Activated CD8-positive, alpha-beta memory T cell treated with anti-CD3 and anti-CD28 coated beads, Interleukin-2, amount 10 ng/mL, durations not matched to agents 7 days and 5 days (primary cell): ENCODE measurements around the gene TMEM179. TPM values are rescaled to one million over a fixed set of nuclear protein-coding genes. Genes with fewer than 3 reads are reported as not detected.

Experiments used
- ATAC-seq: fragments of 150-1000 bp; cut with Tn5 transposase; one replicate; pipeline ENCODE4 v1.10.0; 2021; ENCODE audit warnings: moderate library complexity
- CTCF ChIA-PET: fragments of 350-600 bp; sonication (Branson Sonifier 250); formaldehyde crosslinking; loops from one replicate; lab custom pipeline; 2021; ENCODE audit warnings: antibody characterized with exemption; lab: Charles Lee
- DNase-seq: peaks from one replicate; pipeline ENCODE4 v3.0.0-alpha.2; 2020
- H3K27ac Mint-ChIP-seq: one replicate; pipeline ENCODE4 v1.8.0; 2021; ENCODE audit warnings: mild to moderate bottlenecking, mixed read lengths
- H3K27me3 Mint-ChIP-seq: one replicate; pipeline ENCODE4 v1.8.0; 2021; ENCODE audit warnings: mixed read lengths
- H3K36me3 Mint-ChIP-seq: one replicate; pipeline ENCODE4 v1.8.0; 2021; ENCODE audit warnings: mild to moderate bottlenecking, mixed read lengths
- H3K4me1 Mint-ChIP-seq: one replicate; pipeline ENCODE4 v1.8.0; 2021; ENCODE audit warnings: mixed read lengths
- H3K4me3 Mint-ChIP-seq: one replicate; pipeline ENCODE4 v1.8.0; 2021; ENCODE audit warnings: mild to moderate bottlenecking, moderate library complexity, mixed read lengths
- H3K9me3 Mint-ChIP-seq: one replicate; pipeline ENCODE4 v1.8.0; 2022; ENCODE audit warnings: low read depth, mixed read lengths
- total RNA-seq, 2 experiments: library from RNA; stranded (reverse); gene quantifications; one replicate each; pipeline ENCODE4 v1.2.3, GENCODE V29; 2021

Gene TMEM179
- total RNA-seq, 2 experiments from 2014 or later = not detected

DNA sequence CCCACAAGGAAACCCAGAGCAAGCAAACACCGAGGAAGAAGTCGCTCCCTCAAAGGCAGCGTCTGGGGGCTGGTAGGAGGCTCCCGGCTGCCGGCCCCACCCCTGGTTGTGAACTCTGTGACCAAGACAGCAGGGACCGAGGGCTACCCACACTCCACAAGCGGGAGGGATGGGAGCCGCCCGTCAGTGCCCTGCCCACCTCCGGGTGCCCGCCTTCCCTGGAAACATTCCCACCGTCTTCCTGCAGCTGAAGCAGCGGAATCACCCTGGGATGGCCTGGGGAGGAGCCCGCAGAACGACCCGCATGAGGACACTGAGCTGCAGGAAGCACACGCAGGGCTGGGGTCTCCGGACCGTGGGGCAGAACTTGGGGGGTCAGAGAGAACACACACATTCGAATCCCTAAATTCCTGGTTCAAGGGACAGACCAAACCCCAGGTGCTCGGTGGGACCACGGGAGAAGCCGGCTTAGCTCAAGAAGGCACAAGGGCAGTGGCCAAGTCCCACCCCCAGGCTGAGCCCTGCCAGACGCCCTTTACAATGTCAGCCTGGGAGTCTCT, 58.5 kb downstream of the TMEM179 start:
- no peaks in the 10 kb centered on the region for H3K9me3 Mint-ChIP-seq
- H3K4me1 Mint-ChIP-seq = no peaks in the 10 kb centered on the region
- H3K4me3 Mint-ChIP-seq = no peak overlapping the region
- no peak for ATAC-seq
- no peak overlapping the region for H3K27ac Mint-ChIP-seq
- peaks cover 15% of the 10 kb centered on the region for H3K27me3 Mint-ChIP-seq
- H3K36me3 Mint-ChIP-seq = no peaks in the 10 kb centered on the region
- CTCF ChIA-PET = no interaction called here
- no peak for DNase-seq

GRCh38 chr14:104545151-104545941, 59.2 kb downstream of the TMEM179 start:
- Mint-ChIP-seq H3K9me3 (no peaks in the 10 kb centered on the region), H3K4me3 (no peak overlapping the region), H3K4me1 (no peaks in the 10 kb centered on the region)

GRCh38 chr14:104544362-104544961, 60.1 kb downstream of the TMEM179 start:
- CTCF ChIA-PET = no interaction called here
- DNase-seq = no peak
- no peaks in the 10 kb centered on the region for H3K4me1 Mint-ChIP-seq
- H3K4me3 Mint-ChIP-seq = no peak overlapping the region
- H3K9me3 Mint-ChIP-seq = no peaks in the 10 kb centered on the region
- ATAC-seq = no peak
- peaks cover 22% of the 10 kb centered on the region for H3K27me3 Mint-ChIP-seq
- H3K36me3 Mint-ChIP-seq = no peaks in the 10 kb centered on the region
- H3K27ac Mint-ChIP-seq = no peak overlapping the region

More at GRCh38 chr14:104545151-104545941, 59.2 kb downstream of the TMEM179 start:
- CTCF ChIA-PET = no interaction called here
- H3K27me3 Mint-ChIP-seq = peaks cover 17% of the 10 kb centered on the region
- H3K27ac Mint-ChIP-seq = no peak overlapping the region
- ATAC-seq (no peak), DNase-seq (no peak)
- H3K36me3 Mint-ChIP-seq = no peaks in the 10 kb centered on the region

- no peak for ATAC-seq
- Mint-ChIP-seq H3K27me3 (peaks cover 22% of the 10 kb centered on the region), H3K4me3 (no peak overlapping the region), H3K27ac (no peak overlapping the region), H3K4me1 (no peaks in the 10 kb centered on the region), H3K9me3 (no peaks in the 10 kb centered on the region), H3K36me3 (no peaks in the 10 kb centered on the region)
- CTCF ChIA-PET = no interaction called here
- DNase-seq = no peak
Observed at GRCh38 chr14:104542871-104543830, 61.4 kb downstream of the TMEM179 start.

- H3K9me3 Mint-ChIP-seq = no peaks in the 10 kb centered on the region
- H3K27me3 Mint-ChIP-seq = peaks cover 22% of the 10 kb centered on the region
- H3K4me3 Mint-ChIP-seq = no peak overlapping the region
- CTCF ChIA-PET = no interaction called here
- ATAC-seq (no peak), DNase-seq (no peak)
- no peaks in the 10 kb centered on the region for H3K4me1 Mint-ChIP-seq
- H3K36me3 Mint-ChIP-seq = no peaks in the 10 kb centered on the region
- no peak overlapping the region for H3K27ac Mint-ChIP-seq
Observed at GRCh38 chr14:104541905-104542465, 62.6 kb downstream of the TMEM179 start.

Other genes starting within 250 kb of the TMEM179 start
- gene C14orf180, start 25.0 kb downstream of the TMEM179 start, total RNA-seq = not detected
- 10 to 100 TPM; 59.9 to 63.6 TPM for gene INF2, start 84.8 kb upstream of the TMEM179 start, total RNA-seq
- 1 to 10 TPM; 2.5 to 3.5 TPM for gene ADSS1, start 119.5 kb upstream of the TMEM179 start, total RNA-seq
- gene SIVA1, start 148.4 kb upstream of the TMEM179 start, total RNA-seq = 100 to 1,000 TPM; 127 to 140 TPM
- 100 to 1,000 TPM; 178 to 202 TPM for gene AKT1, start 191.0 kb upstream of the TMEM179 start, total RNA-seq
- 1 to 10 TPM; 4.9 to 5.5 TPM for gene ZBTB42, start 196.3 kb upstream of the TMEM179 start, total RNA-seq